ENCODE measurements around the gene TCP11L2.
A peak's percentile ranks its signal among the peaks of the same experiment; 100 is the strongest.

The TCP11L2 gene

GRCh38 chr12:106302401-106303201, at the start of gene TCP11L2:
TSS of gene TCP11L2 (plus strand) at chr12:106302733. CDS start at chr12:106311076, 8,343 bp downstream.
- DNase-seq, result peak in 1 of 2 experiments; percentile 68

DNA sequence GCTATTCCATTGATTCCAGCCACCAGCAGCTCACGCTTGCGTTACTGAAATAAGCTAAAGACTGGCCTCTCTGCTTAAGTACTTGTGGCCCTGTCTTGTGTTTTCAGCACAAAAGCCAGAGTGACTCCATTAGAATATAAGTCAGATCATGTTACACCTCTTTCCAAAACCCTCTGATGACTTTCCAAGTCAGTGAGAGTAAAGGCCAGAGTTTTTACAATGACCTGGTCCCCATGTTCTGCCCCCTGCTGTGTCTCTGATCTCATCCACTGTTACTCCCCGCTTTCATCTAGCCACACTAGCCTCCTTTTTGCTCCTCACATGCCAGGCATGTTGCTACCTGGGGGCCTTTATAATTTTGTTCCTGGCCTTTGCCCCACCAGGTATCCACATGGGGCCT, 47.8 kb upstream of the TCP11L2 start:
- no peak for DNase-seq

- DNase-seq, result no peak
Measured at GRCh38 chr12:106255493-106255892, 47.0 kb upstream of the TCP11L2 start.

- no peak for DNase-seq
Measured at GRCh38 chr12:106255952-106256351, 46.6 kb upstream of the TCP11L2 start.

GRCh38 chr12:106256524-106256923, 46.0 kb upstream of the TCP11L2 start:
- DNase-seq, result no peak

- DNase-seq, result no peak
Measured at GRCh38 chr12:106258226-106258625, 44.3 kb upstream of the TCP11L2 start.

DNA sequence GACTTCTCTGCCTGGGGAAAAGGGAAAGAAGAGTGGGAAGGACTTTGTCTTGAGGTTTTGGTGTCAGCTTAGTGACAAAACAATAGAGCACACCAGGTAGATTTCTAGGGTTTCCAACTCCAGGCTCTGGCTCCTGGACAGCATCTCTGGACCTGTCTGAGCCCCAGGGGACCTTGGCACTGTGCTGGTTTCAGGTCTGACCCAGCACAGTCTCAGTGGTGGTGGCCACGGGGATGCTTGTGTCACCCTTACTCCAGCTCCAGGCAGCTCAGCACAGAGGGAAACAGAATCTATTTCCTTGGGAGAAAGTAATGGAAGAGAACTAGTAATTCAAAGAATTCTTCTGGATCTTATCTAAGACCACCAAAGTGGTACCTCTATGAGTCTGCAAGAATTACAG, 43.6 kb upstream of the TCP11L2 start:
- DNase-seq, result no peak

GRCh38 chr12:106265116-106265515, 37.4 kb upstream of the TCP11L2 start:
- no peak for DNase-seq

DNA sequence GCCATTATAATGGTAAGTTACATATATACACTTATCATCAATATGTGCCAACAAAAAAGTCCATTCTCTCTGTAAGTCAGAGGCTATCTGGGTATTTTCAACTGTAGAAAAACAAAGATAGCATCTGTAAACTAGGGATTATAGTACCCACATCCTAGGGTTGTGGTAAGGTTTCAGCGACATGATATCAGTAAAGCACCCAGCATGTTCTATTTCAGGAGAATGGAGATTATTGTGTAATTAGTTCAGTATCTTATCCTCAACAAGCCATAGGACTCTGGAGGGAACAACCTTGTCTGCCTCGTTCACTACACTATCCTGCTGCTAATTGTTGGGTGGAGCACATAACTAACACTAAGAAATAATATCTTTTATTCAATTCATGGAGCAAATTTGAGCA, 35.0 kb upstream of the TCP11L2 start:
- no peak for DNase-seq

- no peak for DNase-seq
Measured at GRCh38 chr12:106269150-106269771, 33.3 kb upstream of the TCP11L2 start.

GRCh38 chr12:106271575-106272505, 30.7 kb upstream of the TCP11L2 start:
- DNase-seq, result no peak

GRCh38 chr12:106273491-106273890, 29.0 kb upstream of the TCP11L2 start:
- no peak for DNase-seq

GRCh38 chr12:106274012-106274411, 28.5 kb upstream of the TCP11L2 start:
- no peak for DNase-seq

DNA sequence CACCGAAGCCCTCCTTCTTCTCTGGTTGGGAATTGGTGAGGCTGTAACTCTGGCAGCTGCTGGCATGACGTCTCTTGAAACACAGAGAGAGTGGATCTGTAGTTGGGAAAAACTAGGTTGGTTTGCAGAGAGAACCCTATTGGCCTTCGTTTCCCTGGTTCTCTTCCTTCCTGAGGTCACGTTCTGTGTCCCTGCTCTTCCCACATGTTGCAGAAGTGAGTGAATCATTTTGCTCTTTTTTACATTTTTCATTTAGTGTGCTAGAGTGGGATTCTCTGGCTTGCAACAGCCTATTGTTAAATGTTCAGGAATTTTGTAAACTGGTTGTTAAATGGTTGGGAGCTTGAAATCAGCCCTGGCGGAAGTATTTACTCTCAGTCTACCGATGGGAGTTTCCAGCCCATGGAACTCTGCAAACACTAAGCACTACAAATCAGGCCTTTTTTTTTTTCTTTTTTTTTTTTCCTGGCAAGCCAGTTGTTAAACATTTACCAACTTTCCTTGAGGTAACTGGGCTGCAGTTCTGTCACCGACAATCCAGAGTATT, 27.9 kb upstream of the TCP11L2 start:
- no peak for DNase-seq

DNA sequence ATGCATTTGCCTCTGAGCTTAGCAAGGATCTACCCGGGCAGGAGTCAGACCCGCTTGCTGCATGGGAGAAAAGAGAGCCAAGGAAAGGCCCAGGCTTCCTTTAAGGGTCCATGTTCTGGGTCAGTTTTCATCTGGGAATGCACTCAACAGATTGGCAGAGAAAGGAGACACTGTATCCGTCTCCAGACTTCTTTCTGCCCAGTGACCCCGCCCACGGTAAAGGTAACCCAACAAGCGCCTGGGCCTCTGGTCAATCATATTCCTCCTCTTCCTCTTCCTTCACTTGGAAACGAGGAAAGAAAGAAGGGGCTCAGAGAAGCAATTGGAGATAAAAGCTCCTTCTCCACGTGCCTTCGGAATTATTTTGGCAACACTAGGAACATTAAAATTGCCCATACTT, 27.1 kb upstream of the TCP11L2 start:
- no peak for DNase-seq

- no peak for DNase-seq
Measured at GRCh38 chr12:106276032-106276740, 26.3 kb upstream of the TCP11L2 start.

DNA sequence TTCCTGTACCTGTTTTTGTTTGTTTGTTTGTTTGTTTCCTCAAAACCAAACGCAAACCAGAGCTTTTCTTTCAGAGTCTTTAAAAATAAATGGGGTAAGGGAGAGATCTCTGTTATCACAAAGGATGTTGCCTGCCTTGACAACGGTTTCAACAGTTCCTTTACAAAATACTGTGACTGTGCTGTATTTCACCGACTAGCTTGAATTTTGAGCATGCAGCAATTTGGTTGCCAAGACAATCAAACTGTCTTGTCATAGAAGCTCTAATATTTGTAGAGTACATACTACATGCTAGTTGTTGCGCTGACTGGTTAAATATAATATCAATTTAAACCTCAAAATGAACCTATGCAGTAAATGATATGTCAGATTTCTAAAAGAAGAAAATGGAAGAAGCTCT, 22.4 kb upstream of the TCP11L2 start:
- DNase-seq, result no peak

- no peak for DNase-seq
Measured at GRCh38 chr12:106281056-106281782, 21.3 kb upstream of the TCP11L2 start.

GRCh38 chr12:106281804-106282203, 20.7 kb upstream of the TCP11L2 start:
- DNase-seq, result no peak

DNA sequence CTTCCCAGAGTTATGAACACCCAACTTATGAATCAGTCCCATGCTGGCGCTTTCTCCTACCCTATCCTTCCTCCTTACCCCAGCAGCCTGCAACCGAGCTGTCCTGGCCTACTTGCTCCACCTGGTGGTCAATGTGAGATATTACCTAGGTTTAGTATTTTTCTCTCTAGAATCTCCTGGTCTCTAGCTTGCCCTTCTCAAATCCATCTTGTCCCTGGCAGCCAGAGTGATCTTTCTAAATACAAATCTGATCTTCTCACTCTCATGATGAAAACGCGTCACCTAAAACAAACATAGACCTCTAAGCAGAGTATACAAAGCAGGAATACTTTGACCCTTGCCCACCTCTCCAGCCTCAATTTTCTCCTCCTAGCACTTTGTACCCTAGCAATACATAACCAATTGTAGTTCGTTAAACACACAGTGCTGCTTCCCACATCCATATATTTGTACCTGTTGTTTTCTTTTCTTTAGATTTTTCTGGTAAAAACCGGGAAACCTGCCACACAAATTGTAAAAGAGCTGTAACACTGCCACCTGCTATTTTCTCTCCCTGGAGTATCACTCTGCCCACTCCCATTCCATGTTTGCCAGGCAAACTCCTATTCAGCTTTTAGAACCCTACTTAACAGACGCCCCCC, 20.0 kb upstream of the TCP11L2 start:
- DNase-seq, result no peak

All from cerebellar nuclear complex (tissue), 1 donor.